Stimulated activated CD4-positive, alpha-beta T cell treated with anti-CD3 and anti-CD28 coated beads, Interleukin-15, amount 100 ng/mL, for 1 hour (primary cell): ENCODE results near the gene KCTD13.
"Not testable (repeated sequence)": the region's sequence is repeated elsewhere in the genome, so short reads cannot be mapped to it uniquely, and the experiment has no call there.

Source experiments
- DNase-seq, 2 donors: peaks; one replicate each; pipeline ENCODE4 v3.0.0-alpha.2; 2020; ENCODE audit warnings: low read depth in 1 of 2, low spot score in 1 of 2

Gene KCTD13

GRCh38 chr16:29908719-29909220, 17.3 kb downstream of the KCTD13 start:
- DNase-seq, result no peak

- no peak for DNase-seq
Observed at GRCh38 chr16:29907973-29908372, 18.1 kb downstream of the KCTD13 start.

GRCh38 chr16:29906520-29907244, 19.3 kb downstream of the KCTD13 start:
- no peak for DNase-seq

DNA sequence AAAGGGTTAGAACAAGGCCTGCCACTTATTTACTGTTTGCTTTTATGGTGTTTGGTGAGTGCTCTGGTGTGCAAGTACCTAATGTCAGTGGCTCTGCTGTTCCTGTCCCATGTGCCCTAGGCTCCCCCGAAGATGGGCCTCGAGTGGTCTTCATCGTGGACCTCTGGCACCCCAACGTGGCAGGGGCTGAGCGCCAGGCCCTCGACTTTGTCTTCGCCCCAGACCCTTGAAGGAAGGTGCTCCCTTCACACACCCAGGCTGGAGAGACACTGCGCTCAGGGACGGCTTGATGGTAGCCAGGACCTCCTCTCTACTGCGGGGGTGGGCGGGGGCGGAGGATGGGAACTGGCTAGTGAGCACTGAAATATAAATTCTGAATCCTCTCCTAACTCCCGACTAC, 20.4 kb downstream of the KCTD13 start:
- DNase-seq, result no peak

DNA sequence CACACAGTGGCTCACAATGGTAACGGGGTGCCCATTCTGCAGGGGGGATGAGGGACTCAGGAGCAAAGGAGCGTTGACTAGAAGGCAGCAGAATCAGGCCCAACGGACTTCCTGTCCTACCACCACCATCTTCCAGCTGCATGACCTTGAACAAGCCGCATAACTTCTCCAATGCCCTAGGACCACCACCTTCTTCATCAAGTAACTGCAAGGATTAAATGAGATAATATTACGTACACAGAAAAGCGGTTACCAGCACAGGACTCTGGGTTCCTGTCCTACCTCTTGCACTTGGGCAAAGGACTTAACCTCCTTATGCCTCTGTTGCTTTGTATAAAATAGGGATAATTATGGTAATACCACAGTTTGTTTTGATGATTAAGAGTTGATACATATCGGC, 21.1 kb downstream of the KCTD13 start:
- DNase-seq, result no peak

DNA sequence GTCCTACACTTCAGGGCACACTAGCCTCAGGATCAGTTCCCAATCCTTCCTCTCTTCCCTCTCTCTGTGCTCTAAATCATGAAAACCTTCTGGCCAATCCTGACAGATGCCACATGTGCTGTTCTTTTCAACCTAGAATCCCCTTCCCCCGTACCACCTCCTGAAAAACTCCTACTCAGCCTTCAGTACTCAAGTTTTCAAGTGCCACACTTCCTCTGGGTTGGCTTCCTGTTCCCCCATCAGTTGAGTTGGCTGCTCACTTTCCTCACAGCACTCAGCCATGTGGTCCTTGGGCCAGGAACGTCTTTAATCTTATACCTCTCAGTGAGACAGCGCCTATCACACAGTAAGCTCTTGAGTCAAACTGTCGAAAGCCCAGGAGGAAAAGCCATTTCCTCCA, 22.4 kb downstream of the KCTD13 start:
- no peak for DNase-seq

GRCh38 chr16:29901607-29901945, 24.4 kb downstream of the KCTD13 start:
- no peak for DNase-seq

GRCh38 chr16:29900888-29901606, 25.0 kb downstream of the KCTD13 start:
- DNase-seq, result no peak

DNA sequence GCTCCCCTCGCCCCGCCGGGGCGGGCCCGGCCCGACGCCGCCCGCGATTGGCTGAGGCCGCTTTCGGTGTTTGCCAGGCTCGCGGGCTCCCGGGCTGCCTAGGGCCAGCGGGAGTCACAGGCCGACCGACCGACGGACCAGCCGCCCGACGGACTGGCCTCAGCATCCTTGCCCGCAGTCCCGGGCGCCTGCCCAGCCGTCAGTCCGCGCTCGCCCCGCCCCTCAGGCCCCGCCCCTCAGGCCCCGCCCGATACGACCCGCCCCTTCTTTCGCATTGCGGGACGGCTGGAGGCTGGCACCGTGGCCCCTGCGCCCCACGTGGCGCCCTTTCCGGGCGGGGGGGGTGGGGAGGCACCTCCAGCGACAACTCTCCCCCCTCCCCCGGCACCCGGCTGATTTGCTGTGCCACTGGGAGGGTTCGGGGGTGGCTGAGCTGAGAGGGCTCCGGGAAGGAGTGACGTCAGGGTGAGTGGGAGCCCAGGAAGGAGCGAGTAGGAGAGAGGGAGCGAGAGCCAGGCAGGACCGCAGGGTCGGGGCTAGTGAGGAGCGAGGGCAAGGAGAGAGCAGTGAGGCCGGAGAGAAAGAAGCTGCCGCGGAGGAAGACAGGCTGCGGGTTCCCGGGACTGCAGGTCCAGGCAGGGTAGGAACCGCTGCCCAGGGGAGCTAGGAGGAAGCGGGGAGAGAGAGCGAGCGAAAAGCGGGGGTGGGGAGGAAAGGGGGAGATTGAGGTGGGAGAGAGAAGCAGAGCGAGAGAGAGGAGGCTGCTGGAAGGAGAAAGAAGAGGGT, 25.7 kb downstream of the KCTD13 start, which contains the start of gene ASPHD1:
ASPHD1 (plus strand) TSS at position 387 of the 786 bp plus-strand sequence. CDS start 484 bp downstream, outside the sequence.
- DNase-seq, result peak; percentile 52 to 56

DNA sequence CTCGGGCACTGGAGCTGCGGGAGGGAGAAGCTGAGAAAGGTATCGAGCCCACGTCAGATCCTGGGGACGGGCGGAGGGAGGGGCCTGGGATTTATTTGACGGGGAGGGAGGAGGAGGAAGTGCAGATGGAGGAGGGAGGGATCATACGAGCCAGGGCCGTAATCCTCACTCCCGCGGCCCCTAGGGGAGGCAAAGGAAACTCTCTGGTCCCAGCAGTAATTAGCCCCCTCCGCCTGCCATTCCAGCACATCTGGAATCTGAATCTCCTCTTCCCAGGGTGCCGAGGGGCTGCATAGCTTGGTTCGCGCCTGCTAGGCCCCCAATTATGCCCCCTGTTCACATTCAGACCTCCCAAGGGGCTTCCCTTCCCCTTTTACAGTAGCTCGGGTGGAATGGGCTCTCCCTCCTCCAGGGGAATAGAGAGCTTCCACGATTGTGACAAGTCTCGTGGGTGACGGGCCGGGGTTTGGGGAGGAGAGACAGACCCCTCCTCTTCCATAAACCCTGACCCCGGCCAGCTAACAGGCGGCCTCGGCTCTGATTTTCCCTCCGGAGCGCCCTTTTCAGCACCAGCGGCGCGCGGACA, 26.4 kb downstream of the KCTD13 start, which contains the start of gene SEZ6L2:
SEZ6L2 (minus strand) TSS at position 35 of the 586 bp plus-strand sequence. CDS start 531 bp downstream, outside the sequence.
- DNase-seq, result peak in 1 of 2 donors; percentile 74

- DNase-seq, result no peak
Observed at GRCh38 chr16:29898804-29899515, 27.1 kb downstream of the KCTD13 start.

DNA sequence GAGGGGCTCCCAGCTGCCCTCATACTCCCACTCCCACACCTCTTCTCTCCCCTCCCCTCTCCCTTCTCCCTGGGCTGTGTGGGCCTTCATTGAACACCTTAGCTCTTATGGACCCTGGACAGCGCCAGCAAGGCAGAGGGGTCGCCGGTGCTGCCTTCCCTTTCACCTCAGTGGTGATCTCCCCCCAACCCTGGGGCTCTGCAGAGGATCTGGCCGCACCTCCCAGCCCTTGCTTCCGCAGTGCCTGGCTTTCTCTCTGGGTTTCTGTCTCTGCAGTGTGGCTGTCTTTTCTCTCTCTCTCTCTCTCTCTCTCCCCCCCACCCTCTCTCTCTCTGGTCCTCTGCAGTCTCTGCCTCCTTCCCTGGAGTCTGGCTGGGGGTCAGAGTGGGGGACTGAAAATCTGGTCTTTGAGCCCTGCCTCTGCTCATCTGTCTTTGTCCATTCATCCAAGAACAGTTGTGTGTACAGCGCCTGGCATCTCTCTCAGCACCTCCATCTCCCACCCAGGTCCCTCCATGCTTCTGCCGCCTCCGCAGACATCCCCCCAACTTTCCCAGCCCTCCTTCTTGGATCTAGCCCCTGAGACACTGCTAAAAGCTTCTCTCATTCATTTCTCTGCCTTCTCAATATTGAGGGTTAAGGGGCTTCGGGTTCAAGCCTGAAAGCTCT, 27.8 kb downstream of the KCTD13 start:
- DNase-seq, result no peak

DNA sequence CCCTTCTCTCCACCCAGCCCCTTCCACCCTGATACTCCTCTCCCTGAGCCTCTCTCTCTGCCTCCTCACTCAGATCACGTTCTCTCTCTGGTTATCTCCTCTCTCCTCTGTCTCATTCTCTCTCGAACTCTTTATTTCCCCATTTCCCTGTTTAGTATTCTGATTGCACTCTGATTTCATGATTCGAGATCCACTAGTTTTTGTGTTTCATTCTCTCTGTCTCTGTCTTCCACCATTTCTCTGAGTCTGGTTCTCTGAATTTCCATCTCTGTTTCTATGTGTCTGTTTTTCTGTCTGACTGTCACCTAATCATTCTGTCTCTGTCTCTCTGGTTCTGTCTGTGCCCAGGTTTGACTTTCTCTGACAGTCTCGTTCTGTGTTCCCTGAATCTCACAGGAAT, 28.7 kb downstream of the KCTD13 start:
- no peak for DNase-seq

- DNase-seq, result no peak
Observed at GRCh38 chr16:29896841-29897240, 29.2 kb downstream of the KCTD13 start.

DNA sequence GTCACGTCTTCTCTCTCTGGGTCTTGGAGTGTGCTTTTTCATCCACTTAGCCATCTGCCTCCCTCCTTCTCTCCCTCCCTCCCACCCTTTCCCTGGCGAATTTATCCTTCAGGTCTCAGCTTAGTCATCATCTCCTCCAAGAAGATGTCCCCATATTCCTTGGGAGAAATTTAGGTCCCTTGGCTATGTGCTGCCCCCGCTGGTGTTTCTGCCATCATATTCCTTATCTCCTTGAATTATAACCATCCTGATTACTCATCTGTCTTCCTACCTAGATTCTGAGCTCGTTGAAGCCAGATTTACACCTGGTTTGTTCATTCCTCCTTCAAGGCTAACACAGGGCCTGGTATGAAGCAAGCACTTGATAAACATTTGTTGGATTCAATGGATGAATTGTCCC, 31.7 kb downstream of the KCTD13 start:
- no peak for DNase-seq

GRCh38 chr16:29893553-29893952, 32.5 kb downstream of the KCTD13 start:
- DNase-seq, result no peak

DNA sequence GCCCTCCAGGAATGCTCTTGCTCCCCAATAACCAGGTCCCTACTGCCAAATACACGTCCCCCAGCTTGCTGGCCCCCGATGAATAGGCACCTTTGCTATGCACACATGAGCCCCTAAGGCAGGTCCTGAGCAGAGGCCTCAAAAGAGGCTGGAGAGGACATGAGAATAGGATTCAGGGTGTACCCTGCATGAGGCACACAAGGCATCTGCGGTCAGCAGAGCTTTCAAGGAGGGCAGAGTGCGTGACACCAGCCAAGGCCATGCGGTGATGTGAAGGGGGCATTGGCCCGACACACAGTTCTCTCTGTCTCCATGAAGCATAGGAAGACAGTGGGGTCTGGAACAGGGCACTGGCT, 33.6 kb downstream of the KCTD13 start:
- DNase-seq, result no peak

DNA sequence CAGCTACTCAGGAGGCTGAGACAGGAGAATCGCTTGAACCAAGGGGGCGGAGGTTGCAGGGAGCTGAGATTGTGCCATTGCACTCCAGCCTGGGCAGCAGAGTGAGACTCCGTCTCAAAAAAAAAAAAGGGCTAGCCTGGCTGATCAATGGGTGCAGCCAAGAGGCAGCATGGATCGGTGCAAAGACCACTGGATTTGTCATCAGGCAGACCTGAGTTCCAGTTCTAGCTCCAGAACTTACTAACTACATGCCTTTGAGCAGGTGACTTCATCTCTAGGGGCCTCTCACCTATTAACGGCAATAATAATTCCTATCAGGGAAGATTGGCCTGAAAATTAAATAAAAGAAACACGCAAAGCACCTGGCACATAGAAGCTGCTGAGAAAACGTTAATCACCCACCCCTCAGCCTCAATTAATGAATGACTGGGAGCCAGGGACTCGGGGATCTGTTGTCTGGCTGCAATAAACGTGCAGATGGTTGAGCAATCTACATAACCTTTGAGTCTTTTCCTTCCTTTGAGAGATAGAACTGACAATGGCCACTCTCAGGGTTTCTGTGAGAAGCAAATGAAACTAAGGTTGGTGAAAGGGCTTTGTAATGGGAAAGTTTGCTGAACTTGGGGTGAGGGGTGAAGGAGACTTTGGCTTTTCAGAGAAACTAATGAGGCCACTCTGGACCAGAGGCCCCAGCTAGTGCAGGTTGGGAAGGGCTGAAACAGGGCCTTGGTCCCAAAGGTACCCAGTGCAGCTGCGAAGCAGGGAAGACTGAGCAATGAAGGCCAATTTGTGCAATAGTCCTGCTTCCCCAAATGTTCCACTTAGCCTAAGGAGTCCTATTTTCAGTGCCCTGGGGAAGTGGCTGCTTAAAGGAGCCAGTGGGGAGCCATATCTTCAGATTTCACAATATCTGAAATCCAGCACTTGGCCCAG, 34.2 kb downstream of the KCTD13 start:
- no peak for DNase-seq

- not testable (repeated sequence) for DNase-seq
Observed at GRCh38 chr16:29889372-29889771, 36.7 kb downstream of the KCTD13 start.
